Testis (tissue), 3 donors: Measurements from ENCODE around the gene SLC25A21. TPM values are rescaled to one million over a fixed set of nuclear protein-coding genes. Genes with fewer than 3 reads are reported as not detected.

Experiments
- DNase-seq: peaks from one replicate; pipeline ENCODE4 v3.0.0-alpha.2; 2019
- H3K27ac ChIP-seq, 2 donors: fragments of 200-600 bp; sonication (generic); one replicate each; pipeline ENCODE4 v1.5.1; 2019
- H3K27me3 ChIP-seq: fragments of 200-600 bp; sonication (generic); one replicate; pipeline ENCODE4 v1.5.1; 2019
- H3K36me3 ChIP-seq: fragments of 200-600 bp; sonication (generic); one replicate; pipeline ENCODE4 v1.5.1; 2017; ENCODE audit warnings: low read depth; ENCODE audit errors: missing control alignments
- H3K4me1 ChIP-seq: fragments of 200-600 bp; sonication (generic); one replicate; pipeline ENCODE4 v1.5.1; 2019
- H3K4me3 ChIP-seq, 2 donors: fragments of 200-600 bp; sonication (generic); one replicate each; pipeline ENCODE4 v1.5.1; 2017 to 2019
- H3K9me3 ChIP-seq: fragments of 200-600 bp; sonication (generic); one replicate; pipeline ENCODE4 v1.5.1; 2017
- POLR2A ChIP-seq: fragments of 450-650 bp; IDR thresholded peaks from one replicate; pipeline ENCODE4 v1.6.1; 2017; ENCODE audit warnings: antibody characterized with exemption, mild to moderate bottlenecking, moderate library complexity
- WGBS, 2 donors: methylation state at CpG; one replicate each; pipeline ENCODE4 v1.1.5; 2018; 5-methylcytosine and 5-hydroxymethylcytosine counted together
- intact Hi-C: fragments of 100-400 bp; cut with DNase I; formaldehyde crosslinking; loops from one replicate; pipeline ENCODE4 v1.15.1; 2023; ENCODE audit warnings: low total_unique reads
- polyA plus RNA-seq: library from polyadenylated mRNA; stranded (reverse); fragments of 350-450 nt; fragmentation: Illumina TruSeq; extraction: RNeasy Lipid Tissue Mini Kit (QIAGEN cat#74804); gene quantifications from one replicate; pipeline ENCODE4 v1.2.3, GENCODE V29; 2014; ENCODE audit warnings: low read depth, low replicate concordance; ENCODE audit not compliant: insufficient read depth
- total RNA-seq, 2 donors: library from RNA; depleted of rRNA; stranded (reverse); fragments of >200 nt; gene quantifications; one replicate each; pipeline ENCODE4 v1.2.3, GENCODE V29; 2016
- TF ChIP-seq, protein P1 (sequence below), 3 experiments: fragments of 450-650 bp in 2 of 3; fragments of 200-600 bp in 1 of 3; sonication (generic) in 1 of 3; IDR thresholded peaks; one replicate each; pipeline ENCODE4 v1.5.1; 2016 to 2019; ENCODE audit warnings: antibody characterized with exemption in 3 of 3, mild to moderate bottlenecking in 2 of 3, moderate library complexity in 1 of 3

SLC25A21 gene
- total and polyA plus RNA-seq, 3 donors from 2014 or later, result 4.4 to 16.0 (median 13.6) TPM

DNA sequence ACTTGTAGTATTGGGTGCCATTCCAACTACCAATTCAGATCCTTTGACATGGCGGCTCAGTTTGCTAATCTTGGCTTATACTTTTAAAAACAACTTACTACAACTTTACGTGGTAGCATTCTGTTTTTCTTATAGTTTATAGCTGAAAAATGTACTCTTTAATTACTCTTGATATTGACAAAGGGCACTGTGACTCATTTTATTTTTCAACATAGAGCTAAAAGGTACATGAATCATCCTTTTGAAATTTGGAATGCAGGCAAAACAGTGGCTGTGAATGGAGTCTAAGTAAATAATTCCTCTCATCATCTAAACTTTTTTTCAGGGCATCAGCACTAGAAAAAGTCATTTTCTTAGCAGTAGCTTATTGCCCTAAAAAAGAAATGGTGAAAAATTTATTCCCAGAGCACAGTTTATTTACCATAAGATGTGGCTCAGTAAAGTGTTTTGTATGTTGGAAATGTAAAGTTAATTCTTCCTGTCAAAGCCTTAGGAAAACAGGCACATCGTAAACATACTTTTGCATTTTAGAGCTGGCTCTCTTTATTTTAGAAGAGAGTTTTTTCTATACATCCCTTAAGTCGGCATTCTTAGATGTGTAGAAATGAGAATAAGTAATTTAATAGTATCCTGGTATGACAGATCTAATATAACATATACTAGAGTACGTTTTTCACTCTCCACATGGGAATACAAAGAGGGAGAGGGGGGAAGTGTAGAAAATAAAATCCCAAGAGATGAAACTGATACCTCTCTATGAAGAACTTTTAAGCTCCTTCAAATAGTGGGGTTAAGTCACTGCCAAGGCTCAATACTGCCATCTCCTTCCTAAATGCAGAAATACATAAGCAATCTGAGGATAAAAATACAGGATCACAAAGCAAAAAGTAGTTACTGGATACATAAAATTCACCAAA lies 55.2 kb downstream of the SLC25A21 start:
- Histone ChIP-seq H3K36me3 (no peaks in the 10 kb centered on the region), H3K27me3 (no peaks in the 10 kb centered on the region), H3K27ac (no peak overlapping the region), H3K9me3 (no peaks in the 10 kb centered on the region), H3K4me3 (no peak overlapping the region), H3K4me1 (no peaks in the 10 kb centered on the region)
- WGBS, 2 donors, result 78 to 82% methylated on average over 5 of the region's 5 CpGs
- intact Hi-C loops, result no loop called here
- DNase-seq, result no peak
- TF ChIP-seq, protein P1, sequence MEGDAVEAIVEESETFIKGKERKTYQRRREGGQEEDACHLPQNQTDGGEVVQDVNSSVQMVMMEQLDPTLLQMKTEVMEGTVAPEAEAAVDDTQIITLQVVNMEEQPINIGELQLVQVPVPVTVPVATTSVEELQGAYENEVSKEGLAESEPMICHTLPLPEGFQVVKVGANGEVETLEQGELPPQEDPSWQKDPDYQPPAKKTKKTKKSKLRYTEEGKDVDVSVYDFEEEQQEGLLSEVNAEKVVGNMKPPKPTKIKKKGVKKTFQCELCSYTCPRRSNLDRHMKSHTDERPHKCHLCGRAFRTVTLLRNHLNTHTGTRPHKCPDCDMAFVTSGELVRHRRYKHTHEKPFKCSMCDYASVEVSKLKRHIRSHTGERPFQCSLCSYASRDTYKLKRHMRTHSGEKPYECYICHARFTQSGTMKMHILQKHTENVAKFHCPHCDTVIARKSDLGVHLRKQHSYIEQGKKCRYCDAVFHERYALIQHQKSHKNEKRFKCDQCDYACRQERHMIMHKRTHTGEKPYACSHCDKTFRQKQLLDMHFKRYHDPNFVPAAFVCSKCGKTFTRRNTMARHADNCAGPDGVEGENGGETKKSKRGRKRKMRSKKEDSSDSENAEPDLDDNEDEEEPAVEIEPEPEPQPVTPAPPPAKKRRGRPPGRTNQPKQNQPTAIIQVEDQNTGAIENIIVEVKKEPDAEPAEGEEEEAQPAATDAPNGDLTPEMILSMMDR (IDR thresholded peaks at IDR 0.05), result peak in 1 of 3 experiments; percentile 11
- no peak for TF ChIP-seq POLR2A

DNA sequence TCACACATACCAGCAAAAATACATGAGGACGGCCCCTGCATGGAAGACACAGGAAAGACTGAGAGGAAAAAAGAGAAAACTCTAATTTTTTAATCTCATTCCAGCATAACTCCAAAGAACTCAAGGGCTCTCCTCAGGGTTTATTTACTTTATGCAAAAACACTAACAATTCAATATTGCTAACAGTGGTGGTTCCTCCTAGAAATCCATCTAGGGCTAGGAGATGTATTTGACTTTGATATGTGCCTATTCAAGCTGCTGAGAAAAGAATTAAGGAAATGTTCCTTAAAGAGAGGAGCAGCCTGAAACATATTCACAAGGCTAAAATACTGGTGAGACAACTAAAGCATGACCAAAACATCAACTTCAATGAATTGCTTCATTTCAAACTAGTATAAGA lies 57.0 kb downstream of the SLC25A21 start:
- H3K36me3 ChIP-seq, result no peaks in the 10 kb centered on the region
- intact Hi-C loops, result no loop called here
- no peak overlapping the region for H3K27ac ChIP-seq
- H3K9me3 ChIP-seq, result no peaks in the 10 kb centered on the region
- no peak for DNase-seq
- H3K4me3 ChIP-seq, result no peak overlapping the region
- 85 to 86% methylated on average over 1 of the region's 1 CpG for WGBS, 2 donors
- no peaks in the 10 kb centered on the region for H3K27me3 ChIP-seq
- TF ChIP-seq, protein P1 (IDR thresholded peaks at IDR 0.05), result no peak
- H3K4me1 ChIP-seq, result no peaks in the 10 kb centered on the region

DNA sequence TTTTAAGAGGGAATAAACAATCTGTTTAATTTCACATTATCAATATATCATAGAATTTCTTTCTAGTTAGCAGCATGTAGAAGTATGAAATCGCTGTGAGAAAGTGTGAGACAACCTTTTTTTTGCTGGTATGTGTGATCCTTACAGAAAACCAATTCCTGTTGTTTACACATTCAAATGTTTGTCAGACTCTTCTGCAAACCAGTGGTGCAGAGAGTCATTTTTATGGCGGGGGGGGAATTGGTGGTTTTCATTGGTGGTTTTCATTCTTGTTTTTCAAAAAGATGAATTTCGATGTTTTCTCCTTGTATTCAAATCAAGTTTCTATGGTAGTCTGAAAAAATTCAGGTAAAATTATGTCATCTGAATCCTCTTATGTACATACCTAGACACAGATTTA lies 57.8 kb downstream of the SLC25A21 start:
- TF ChIP-seq POLR2A, result no peak
- TF ChIP-seq, protein P1 (IDR thresholded peaks at IDR 0.05), result no peak
- DNase-seq, result no peak
- WGBS, 2 donors, result 90 to 94% methylated on average over 3 of the region's 3 CpGs
- Histone ChIP-seq H3K36me3 (no peaks in the 10 kb centered on the region), H3K9me3 (no peaks in the 10 kb centered on the region), H3K27me3 (no peaks in the 10 kb centered on the region), H3K4me3 (no peak overlapping the region), H3K4me1 (no peaks in the 10 kb centered on the region), H3K27ac (no peak overlapping the region)
- intact Hi-C loops, result no loop called here

DNA sequence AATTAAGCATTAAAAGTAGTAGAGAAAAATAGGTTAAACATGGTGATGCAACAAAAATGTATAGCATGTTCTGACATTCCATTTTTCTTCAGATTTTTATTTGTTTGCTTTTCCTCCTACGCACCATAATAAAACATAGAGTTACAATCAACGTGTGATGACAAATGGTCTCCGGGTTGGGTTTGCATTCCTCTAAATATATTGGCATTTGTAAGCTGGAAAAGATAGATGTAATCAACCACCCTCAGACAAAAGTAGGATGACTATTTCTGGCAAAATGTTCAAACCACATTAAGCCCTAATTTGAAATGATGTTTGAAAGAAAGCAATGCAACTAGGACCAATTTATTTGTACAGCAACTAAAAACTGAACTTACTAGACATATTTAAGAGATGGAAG lies 58.4 kb downstream of the SLC25A21 start:
- Histone ChIP-seq H3K4me1 (no peaks in the 10 kb centered on the region), H3K27ac (no peak overlapping the region), H3K36me3 (no peaks in the 10 kb centered on the region), H3K27me3 (no peaks in the 10 kb centered on the region), H3K9me3 (no peaks in the 10 kb centered on the region), H3K4me3 (no peak overlapping the region)
- WGBS, 2 donors, result 70 to 71% methylated on average over 3 of the region's 3 CpGs
- TF ChIP-seq, protein P1 (IDR thresholded peaks at IDR 0.05), result no peak
- DNase-seq, result no peak
- intact Hi-C loops, result no loop called here

DNA sequence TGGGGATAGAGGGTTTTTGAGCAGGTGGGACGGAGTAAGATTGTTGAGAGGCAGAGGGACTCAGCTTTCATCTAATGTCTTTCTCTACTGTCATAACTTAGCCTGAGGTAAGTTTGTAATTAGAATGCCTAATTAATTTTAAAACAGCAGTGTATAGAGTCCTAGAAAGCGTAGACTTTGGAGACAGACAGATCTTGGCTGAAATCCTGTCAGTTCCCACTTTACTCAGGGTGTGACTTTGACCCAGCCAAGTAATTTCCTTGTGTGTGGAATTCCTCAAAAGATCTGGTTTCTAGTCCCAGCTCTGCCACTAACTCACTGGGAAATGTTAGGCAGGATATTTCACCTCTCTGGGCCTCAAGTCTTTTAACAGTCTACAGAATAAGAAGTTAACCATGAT lies 74.3 kb downstream of the SLC25A21 start:
- 75 to 93% methylated on average over 2 of the region's 2 CpGs for WGBS, 2 donors

More for the DNA sequence above, 74.3 kb downstream of the SLC25A21 start:
- no peaks in the 10 kb centered on the region for H3K9me3 ChIP-seq
- no peak overlapping the region for H3K27ac ChIP-seq
- H3K4me1 ChIP-seq, result no peaks in the 10 kb centered on the region
- H3K4me3 ChIP-seq, result no peak overlapping the region
- H3K27me3 ChIP-seq, result no peaks in the 10 kb centered on the region
- DNase-seq, result no peak
- intact Hi-C loops, result no loop called here
- H3K36me3 ChIP-seq, result no peaks in the 10 kb centered on the region
- TF ChIP-seq, protein P1 (IDR thresholded peaks at IDR 0.05), result no peak
- no peak for TF ChIP-seq POLR2A
